GM12878 (cell line): ENCODE measurements around the gene CHRNE.

ENCODE experiments used
- POLR2A ChIP-seq: IDR thresholded peaks from 2 replicates; pipeline ENCODE4 v1.6.1; 2011; ENCODE audit warnings: low read depth, mild to moderate bottlenecking, low read length
- YY1 ChIP-seq: IDR thresholded peaks from 2 replicates; pipeline ENCODE4 v1.6.1; 2011; ENCODE audit warnings: low read depth, mild to moderate bottlenecking, low read length

DNA sequence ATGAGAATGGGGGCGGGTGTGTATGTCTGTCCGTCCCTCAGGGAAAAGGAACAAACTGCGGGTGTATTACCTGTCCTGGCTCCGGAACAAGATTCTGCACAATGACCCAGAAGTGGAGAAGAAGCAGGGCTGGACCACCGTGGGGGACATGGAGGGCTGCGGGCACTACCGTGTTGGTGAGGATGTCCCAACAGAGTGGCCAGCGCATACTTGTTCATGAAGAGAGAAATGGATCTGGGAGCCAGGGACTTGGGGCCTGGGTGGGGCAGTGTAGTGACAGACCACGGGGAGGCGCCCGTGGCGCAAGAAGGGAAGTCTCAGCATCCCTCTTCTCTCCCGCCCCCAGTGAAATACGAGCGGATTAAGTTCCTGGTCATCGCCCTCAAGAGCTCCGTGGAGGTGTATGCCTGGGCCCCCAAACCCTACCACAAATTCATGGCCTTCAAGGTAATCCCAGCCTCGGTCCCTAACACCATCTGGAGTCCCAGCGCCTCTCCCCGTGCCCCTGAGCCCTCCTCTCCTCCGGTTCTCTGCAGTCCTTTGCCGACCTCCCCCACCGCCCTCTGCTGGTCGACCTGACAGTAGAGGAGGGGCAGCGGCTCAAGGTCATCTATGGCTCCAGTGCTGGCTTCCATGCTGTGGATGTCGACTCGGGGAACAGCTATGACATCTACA lies 7.1 kb downstream of the CHRNE start:
- TF ChIP-seq POLR2A = no peak
- no peak for TF ChIP-seq YY1
